Measurements from ENCODE around the gene FAM76B. TPM values are rescaled to one million over a fixed set of nuclear protein-coding genes. Genes with fewer than 3 reads are reported as not detected.

The FAM76B gene
- total RNA-seq, 3 donors from 2014 or later, result 23.0 to 26.7 (median 24.5) TPM

Other genes starting within 250 kb of the FAM76B start
- 10 to 100 TPM; 29.7 to 35.1 (median 29.9) TPM for gene CEP57, start 716 bp upstream of the FAM76B start, total RNA-seq
- 10 to 100 TPM; 19.9 to 31.1 (median 21.3) TPM for gene MTMR2, start 134.3 kb upstream of the FAM76B start, total RNA-seq

All from mucosa of descending colon (tissue), 3 donors.